AG10803 (cell line): ENCODE measurements around the gene PTTG1IP.

Experiments
- DNase-seq: peaks from one replicate; pipeline ENCODE4 v3.0.0; 2010; ENCODE audit warnings: low read depth
- H3K4me3 ChIP-seq: 2 replicates; pipeline ENCODE4 v1.5.1; 2011; ENCODE audit warnings: mild to moderate bottlenecking, low read length, control low read depth
- TF ChIP-seq, protein P1 (sequence below): conservative IDR thresholded peaks from 2 replicates; pipeline ENCODE4 v1.5.1; 2011; ENCODE audit warnings: mild to moderate bottlenecking, low read length, control low read depth, inconsistent platforms

Gene PTTG1IP

DNA sequence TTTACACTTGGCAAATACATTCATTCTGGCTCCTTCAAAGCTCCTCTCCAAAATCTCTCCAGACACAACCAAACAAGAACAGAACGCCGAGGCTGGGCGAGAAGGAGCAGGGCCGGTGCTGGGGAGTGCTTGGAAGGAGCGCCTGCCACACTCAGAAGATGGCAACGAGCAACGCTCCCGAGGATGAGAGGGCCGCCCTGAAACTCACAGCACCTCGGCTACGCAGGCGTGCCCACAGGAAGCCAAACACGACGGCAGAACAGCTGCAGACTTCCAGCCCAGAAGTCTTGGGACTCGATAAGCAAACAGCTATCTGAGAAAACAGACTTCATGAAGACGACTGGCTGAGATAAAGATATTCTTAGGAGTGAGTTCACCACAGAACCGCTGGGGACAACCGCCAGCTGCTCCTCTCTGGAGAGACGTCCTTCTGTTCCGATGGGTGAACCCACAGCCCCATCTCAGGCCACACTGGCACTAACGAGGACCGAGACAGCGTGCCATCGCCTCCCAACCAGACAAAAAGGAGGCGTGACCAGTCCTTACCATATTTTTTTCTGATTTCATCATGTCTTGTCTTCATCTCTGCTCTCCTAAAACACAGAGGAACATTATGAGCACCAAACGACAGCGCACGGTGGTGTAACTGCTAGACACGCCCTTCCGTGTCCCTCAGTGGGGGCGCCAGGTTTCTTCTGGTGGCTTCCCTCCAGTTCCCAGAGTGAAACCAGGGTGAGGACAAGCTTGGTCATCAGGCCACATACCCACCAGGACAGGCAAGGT, 18.6 kb downstream of the PTTG1IP start:
- TF ChIP-seq, protein P1, sequence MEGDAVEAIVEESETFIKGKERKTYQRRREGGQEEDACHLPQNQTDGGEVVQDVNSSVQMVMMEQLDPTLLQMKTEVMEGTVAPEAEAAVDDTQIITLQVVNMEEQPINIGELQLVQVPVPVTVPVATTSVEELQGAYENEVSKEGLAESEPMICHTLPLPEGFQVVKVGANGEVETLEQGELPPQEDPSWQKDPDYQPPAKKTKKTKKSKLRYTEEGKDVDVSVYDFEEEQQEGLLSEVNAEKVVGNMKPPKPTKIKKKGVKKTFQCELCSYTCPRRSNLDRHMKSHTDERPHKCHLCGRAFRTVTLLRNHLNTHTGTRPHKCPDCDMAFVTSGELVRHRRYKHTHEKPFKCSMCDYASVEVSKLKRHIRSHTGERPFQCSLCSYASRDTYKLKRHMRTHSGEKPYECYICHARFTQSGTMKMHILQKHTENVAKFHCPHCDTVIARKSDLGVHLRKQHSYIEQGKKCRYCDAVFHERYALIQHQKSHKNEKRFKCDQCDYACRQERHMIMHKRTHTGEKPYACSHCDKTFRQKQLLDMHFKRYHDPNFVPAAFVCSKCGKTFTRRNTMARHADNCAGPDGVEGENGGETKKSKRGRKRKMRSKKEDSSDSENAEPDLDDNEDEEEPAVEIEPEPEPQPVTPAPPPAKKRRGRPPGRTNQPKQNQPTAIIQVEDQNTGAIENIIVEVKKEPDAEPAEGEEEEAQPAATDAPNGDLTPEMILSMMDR: no peak
- no peak overlapping the region for H3K4me3 ChIP-seq
- no peak for DNase-seq

DNA sequence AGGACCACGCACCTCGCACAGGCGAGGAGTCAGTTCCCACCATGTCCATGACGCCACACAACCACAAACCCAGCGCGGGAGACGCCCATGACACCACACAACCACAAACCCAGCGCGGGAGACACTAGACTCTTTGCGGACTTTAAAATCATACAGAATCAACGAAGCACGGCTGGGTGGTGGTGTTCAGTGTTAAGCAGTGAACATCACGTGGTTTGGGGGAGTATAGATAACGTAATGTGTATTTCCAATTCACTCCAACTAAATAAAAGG, 19.2 kb downstream of the PTTG1IP start:
- TF ChIP-seq, protein P1: no peak
- DNase-seq: no peak
- no peak overlapping the region for H3K4me3 ChIP-seq

DNA sequence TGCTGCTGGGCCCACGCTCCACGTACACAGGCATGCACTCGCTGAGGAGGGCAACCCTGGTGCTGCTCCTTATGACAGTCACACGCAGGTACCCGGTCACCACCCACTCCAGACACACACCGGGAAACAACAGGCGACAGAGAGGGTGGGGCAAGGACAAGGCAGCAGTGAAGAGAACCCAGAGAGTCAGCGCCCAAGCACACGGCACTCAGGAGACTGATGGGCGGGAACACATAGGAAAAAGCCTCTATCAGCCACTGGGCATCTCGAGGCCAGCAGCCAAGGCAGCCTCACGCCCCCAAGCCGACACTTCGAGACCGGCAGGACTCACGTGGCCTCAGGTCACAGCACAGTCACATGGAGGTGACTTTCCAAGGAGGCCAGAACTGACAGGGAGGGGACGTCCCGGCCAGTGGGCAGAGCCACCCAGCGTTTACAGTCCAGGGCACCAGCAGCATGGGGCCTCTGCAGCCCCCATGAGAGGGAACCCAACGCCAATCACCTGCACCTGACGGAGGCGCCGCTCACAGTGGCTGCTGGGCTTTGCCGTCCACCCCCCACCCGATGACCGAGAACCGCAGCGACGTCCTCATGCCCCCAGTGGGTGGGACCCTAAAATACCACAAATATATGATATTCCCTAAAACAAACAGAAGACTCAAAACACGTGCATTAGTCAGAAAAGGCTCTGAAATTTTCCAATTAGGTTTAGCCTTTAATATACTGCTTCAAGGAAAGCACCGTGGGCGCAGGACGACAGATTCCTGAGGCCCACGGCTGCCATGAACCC, 19.7 kb downstream of the PTTG1IP start:
- DNase-seq: no peak
- TF ChIP-seq, protein P1: no peak
- no peak overlapping the region for H3K4me3 ChIP-seq

DNA sequence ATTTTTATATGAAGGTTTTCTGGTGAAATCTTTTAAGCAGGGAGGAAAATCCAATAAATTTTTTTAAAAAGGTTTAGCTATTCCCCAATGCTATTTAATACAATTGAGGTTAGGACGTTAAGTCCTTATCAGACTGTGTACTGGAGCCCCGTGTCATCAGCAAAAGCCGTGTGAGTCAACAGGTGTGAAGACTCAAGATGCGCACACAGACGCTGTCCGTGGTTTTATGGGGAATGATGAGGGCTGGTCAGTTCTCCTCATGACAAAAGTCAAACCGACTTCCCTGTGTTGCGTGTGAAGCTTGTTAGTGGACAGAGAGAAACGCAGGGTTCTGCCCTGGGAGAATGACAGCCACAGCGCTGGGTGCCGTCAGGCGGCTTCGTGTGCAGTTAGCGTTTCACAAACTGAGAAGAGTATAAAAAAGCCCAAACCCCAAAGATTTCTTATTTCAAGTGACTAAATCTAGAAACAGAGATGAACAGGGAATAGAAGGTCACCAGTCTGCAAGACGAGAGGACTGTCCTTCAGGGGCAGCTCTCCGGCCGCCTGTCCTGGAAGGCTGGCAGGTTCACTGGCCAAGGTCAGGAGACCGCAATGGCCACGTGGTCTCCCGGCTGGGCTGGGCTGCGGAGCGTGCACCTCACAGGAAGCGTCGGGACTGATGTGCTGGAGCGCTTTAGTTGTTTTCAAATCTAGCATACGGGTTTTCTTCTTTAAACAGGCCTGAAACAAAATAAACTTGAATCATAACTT, 22.4 kb downstream of the PTTG1IP start:
- H3K4me3 ChIP-seq: no peak overlapping the region
- no peak for DNase-seq
- TF ChIP-seq, protein P1: no peak

DNA sequence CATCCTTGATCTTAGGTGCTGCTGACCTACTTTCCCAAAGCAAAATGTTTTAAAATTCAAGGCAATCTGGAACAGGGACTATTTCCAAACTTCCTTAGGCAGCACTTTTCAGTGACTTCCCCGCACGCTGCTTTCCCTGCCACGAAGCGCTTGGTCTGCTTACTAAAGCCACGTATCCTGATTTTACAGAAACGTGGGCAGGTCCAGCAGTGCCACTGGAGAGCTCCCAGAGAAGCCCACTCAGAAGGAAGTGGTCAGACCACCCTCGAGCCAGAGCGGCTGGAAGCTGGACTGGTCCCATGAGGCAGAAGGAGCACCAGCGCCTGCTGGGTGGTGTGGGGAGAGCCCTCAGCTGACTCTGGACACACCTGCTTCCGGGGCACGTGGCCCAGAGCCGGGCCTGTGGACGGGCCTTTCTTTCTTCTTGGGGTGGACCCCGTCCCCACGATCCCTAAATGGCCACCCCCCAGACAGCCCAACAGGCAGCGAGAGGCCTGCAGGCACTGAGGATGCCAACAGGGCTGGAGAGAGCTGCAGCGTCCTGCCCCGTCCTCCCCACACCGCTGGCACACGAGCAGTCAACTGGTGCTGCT, 23.2 kb downstream of the PTTG1IP start:
- TF ChIP-seq, protein P1: no peak
- no peak for DNase-seq
- H3K4me3 ChIP-seq: no peak overlapping the region

DNA sequence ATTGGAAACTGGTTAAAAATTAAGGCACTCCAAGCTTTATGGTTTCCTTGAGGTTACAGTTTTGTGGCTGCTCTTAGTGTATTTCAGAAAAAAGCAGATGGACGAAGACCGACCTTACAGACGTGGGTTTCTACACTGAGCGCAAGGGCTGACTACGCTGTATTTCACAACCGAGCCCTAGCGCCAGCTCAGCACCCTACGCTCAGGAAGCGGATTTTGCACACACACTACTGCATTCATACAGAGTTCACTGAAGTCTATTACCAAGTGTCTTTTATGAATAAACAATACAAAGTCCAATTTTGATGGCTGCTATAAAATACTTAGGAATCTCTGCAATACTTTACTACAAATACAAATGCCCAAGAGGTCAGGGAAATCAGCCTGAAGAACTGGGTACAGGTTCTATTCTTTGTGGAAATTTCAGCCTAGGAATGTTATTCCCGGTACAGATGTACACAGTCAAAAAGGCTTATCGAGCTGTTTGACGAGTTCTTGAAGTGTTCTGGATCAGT, 23.8 kb downstream of the PTTG1IP start:
- no peak overlapping the region for H3K4me3 ChIP-seq
- TF ChIP-seq, protein P1: no peak
- DNase-seq: no peak
